Panc1 (cell line): Measurements from ENCODE around the gene SMTNL2. TPM values are rescaled to one million over a fixed set of nuclear protein-coding genes. Genes with fewer than 3 reads are reported as not detected.

Experiments
- ATAC-seq: fragments of 200-7000 bp; cut with Tn5 transposase; 2 replicates; pipeline ENCODE4 v1.9.1; 2020; ENCODE audit warnings: mild to moderate bottlenecking, moderate library complexity
- BruUV-seq: library from RNA; stranded (reverse); fragments of 400-500 nt; replicated peaks from 2 replicates; lab custom pipeline; 2021; lab: Mats Ljungman, UMichigan
- CTCF ChIA-PET: fragments of 300-600 bp; sonication (Branson Sonifier 250); formaldehyde crosslinking; loops from one replicate; lab custom pipeline; 2022; ENCODE audit warnings: antibody characterized with exemption; lab: Charles Lee
- POLR2A ChIA-PET: fragments of 300-600 bp; sonication (Branson Sonifier 250); formaldehyde crosslinking; loops from one replicate; lab custom pipeline; 2022; ENCODE audit warnings: antibody characterized with exemption; lab: Charles Lee
- DNase-seq: peaks from one replicate; pipeline ENCODE4 v3.0.0-alpha.2; 2010; ENCODE audit warnings: low read depth, low spot score
- H3K27ac ChIP-seq: 2 replicates; pipeline ENCODE4 v1.5.1; 2011; ENCODE audit warnings: mild to moderate bottlenecking, low read length, inconsistent platforms
- H3K27me3 ChIP-seq: fragments of 200-500 bp; sonication (Bioruptor generic); 2 replicates; pipeline ENCODE4 v1.6.0; 2014; ENCODE audit warnings: low read length, inconsistent platforms; ENCODE audit not compliant: control insufficient read depth, insufficient read depth
- H3K36me3 ChIP-seq: fragments of 200-500 bp; sonication (Bioruptor generic); 2 replicates; pipeline ENCODE4 v1.5.1; 2014; ENCODE audit warnings: inconsistent platforms, mild to moderate bottlenecking, low read length, moderate library complexity; ENCODE audit not compliant: control insufficient read depth, insufficient read depth
- H3K4me1 ChIP-seq: 2 replicates; pipeline ENCODE4 v1.5.1; 2011; ENCODE audit warnings: inconsistent platforms, mild to moderate bottlenecking, low read length, moderate library complexity; ENCODE audit not compliant: control insufficient read depth, insufficient read depth
- H3K4me3 ChIP-seq, 2 experiments: 2 replicates each; pipeline ENCODE4 v1.5.1; 2011 to 2012; ENCODE audit warnings: low read depth in 2 of 2, low read length in 2 of 2, mild to moderate bottlenecking in 2 of 2, inconsistent platforms in 1 of 2, moderate library complexity in 1 of 2
- H3K9me3 ChIP-seq: fragments of 200-500 bp; sonication (Bioruptor generic); 2 replicates; pipeline ENCODE4 v1.5.1; 2014; ENCODE audit warnings: low read depth, mild to moderate bottlenecking, inconsistent platforms, low read length, moderate library complexity; ENCODE audit not compliant: control insufficient read depth, insufficient read depth
- CTCF ChIP-seq: fragments of 450-650 bp; IDR thresholded peaks from 2 replicates; pipeline ENCODE4 v1.5.1; 2017; ENCODE audit warnings: mild to moderate bottlenecking
- POLR2AphosphoS5 ChIP-seq: IDR thresholded peaks from 2 replicates; pipeline ENCODE4 v1.6.1; 2012; ENCODE audit warnings: mild to moderate bottlenecking, low read depth, low read length, moderate library complexity
- REST ChIP-seq, 2 experiments: IDR thresholded peaks; 2 replicates each; pipeline ENCODE4 v1.6.1; 2011 to 2012; ENCODE audit warnings: low read depth in 2 of 2, control low read depth in 1 of 2, low read length in 1 of 2, mild to moderate bottlenecking in 1 of 2, moderate library complexity in 1 of 2; ENCODE audit not compliant: insufficient read depth in 1 of 2
- SIN3A ChIP-seq: IDR thresholded peaks from 2 replicates; pipeline ENCODE4 v1.6.1; 2012; ENCODE audit warnings: low read depth, mild to moderate bottlenecking, low read length, moderate library complexity, borderline replicate concordance; ENCODE audit not compliant: insufficient read depth
- TCF7L2 ChIP-seq: IDR thresholded peaks from 2 replicates; pipeline ENCODE4 v1.6.1; 2011; ENCODE audit warnings: mild to moderate bottlenecking, low read depth, low read length, inconsistent platforms
- in situ Hi-C: cut with HindIII; loops from 2 replicates; pipeline ENCODE4 v1.10.0; 2016; ENCODE audit warnings: low sequenced_read_pairs, low pct_unique_long_range_greater_than_20kb
- intact Hi-C: fragments of 100-400 bp; cut with micrococcal nuclease; formaldehyde crosslinking; loops from one replicate; pipeline ENCODE4 v1.10.0; 2022; ENCODE audit not compliant: unreplicated experiment
- total RNA-seq: library from RNA; stranded (reverse); gene quantifications from one replicate; pipeline ENCODE4 v1.2.1, GENCODE V29; 2021; ENCODE audit not compliant: unreplicated experiment

SMTNL2 gene
- total RNA-seq, 1 experiment from 2014 or later = not detected

GRCh38 chr17:4580291-4580690, 4.0 kb upstream of the SMTNL2 start:
- CTCF ChIA-PET = no interaction called here
- intact Hi-C loops (no loop called here), in situ Hi-C loops (no loop called here)
- Histone ChIP-seq H3K4me1 (no peaks in the 10 kb centered on the region), H3K27me3 (no peaks in the 10 kb centered on the region; the same call in 1 of the 2 replicates), H3K27ac (no peak overlapping the region), H3K4me3 (no peak overlapping the region), H3K36me3 (no peaks in the 10 kb centered on the region), H3K9me3 (no peaks in the 10 kb centered on the region)
- ATAC-seq (no peak), DNase-seq (no peak)
- TF ChIP-seq TCF7L2 (no peak), POLR2AphosphoS5 (no peak), REST (IDR thresholded peaks at IDR 0.05; ENCODE audit: insufficient read depth in 1 of 2, low read depth in 2 of 2, low read length in 1 of 2) (no peak), SIN3A (no peak), CTCF (no peak)
- POLR2A ChIA-PET = no interaction called here
- BruUV-seq = no TSS peak

- Histone ChIP-seq H3K4me3 (no peak overlapping the region), H3K27me3 (no peaks in the 10 kb centered on the region; the same call in 1 of the 2 replicates), H3K36me3 (no peaks in the 10 kb centered on the region), H3K4me1 (no peaks in the 10 kb centered on the region), H3K9me3 (no peaks in the 10 kb centered on the region), H3K27ac (no peak overlapping the region)
- TF ChIP-seq REST (IDR thresholded peaks at IDR 0.05; ENCODE audit: insufficient read depth in 1 of 2, low read depth in 2 of 2, low read length in 1 of 2) (no peak), SIN3A (no peak), CTCF (no peak)
- intact Hi-C loops (no loop called here), in situ Hi-C loops (no loop called here)
- no TSS peak for BruUV-seq
- DNase-seq (no peak), ATAC-seq (no peak)
- ChIA-PET CTCF (no interaction called here), POLR2A (no interaction called here)
Measured at GRCh38 chr17:4582101-4582501, 2.2 kb upstream of the SMTNL2 start.
